ENCODE data around the gene KDM4B.

Gene KDM4B

GRCh38 chr19:5122671-5123409 lies 153.9 kb downstream of the KDM4B start:
- no peak for DNase-seq (ENCODE audit: low read depth)

GRCh38 chr19:5123646-5124045 lies 154.7 kb downstream of the KDM4B start:
- DNase-seq (ENCODE audit: low read depth), result no peak

GRCh38 chr19:5124111-5124855 lies 155.4 kb downstream of the KDM4B start:
- DNase-seq (ENCODE audit: low read depth), result no peak

GRCh38 chr19:5125376-5125775 lies 156.5 kb downstream of the KDM4B start:
- no peak for DNase-seq (ENCODE audit: low read depth)

- no peak for DNase-seq (ENCODE audit: low read depth)
Observed at GRCh38 chr19:5125797-5126497, 157.0 kb downstream of the KDM4B start.

- DNase-seq (ENCODE audit: low read depth), result no peak
Observed at GRCh38 chr19:5126498-5127223, 157.7 kb downstream of the KDM4B start.

GRCh38 chr19:5127717-5128116 lies 158.8 kb downstream of the KDM4B start:
- DNase-seq (ENCODE audit: low read depth), result no peak

- no peak for DNase-seq (ENCODE audit: low read depth)
Observed at GRCh38 chr19:5128251-5128935, 159.5 kb downstream of the KDM4B start.

GRCh38 chr19:5128936-5129389 lies 160.1 kb downstream of the KDM4B start:
- no peak for DNase-seq (ENCODE audit: low read depth)

GRCh38 chr19:5129691-5130090 lies 160.8 kb downstream of the KDM4B start:
- DNase-seq (ENCODE audit: low read depth), result no peak

GRCh38 chr19:5130371-5131030 lies 161.6 kb downstream of the KDM4B start:
- peak; percentile 17 for DNase-seq (ENCODE audit: low read depth)

- no peak for DNase-seq (ENCODE audit: low read depth)
Observed at GRCh38 chr19:5131031-5131505, 162.2 kb downstream of the KDM4B start.

GRCh38 chr19:5131506-5132205 lies 162.7 kb downstream of the KDM4B start:
- no peak for DNase-seq (ENCODE audit: low read depth)

- no peak for DNase-seq (ENCODE audit: low read depth)
Observed at GRCh38 chr19:5132206-5132560, 163.3 kb downstream of the KDM4B start.

GRCh38 chr19:5132698-5133651 lies 164.1 kb downstream of the KDM4B start:
- no peak for DNase-seq (ENCODE audit: low read depth)

GRCh38 chr19:5133986-5134595 lies 165.2 kb downstream of the KDM4B start:
- DNase-seq (ENCODE audit: low read depth), result no peak

- no peak for DNase-seq (ENCODE audit: low read depth)
Observed at GRCh38 chr19:5134691-5135090, 165.8 kb downstream of the KDM4B start.

GRCh38 chr19:5136073-5136855 lies 167.4 kb downstream of the KDM4B start:
- no peak for DNase-seq (ENCODE audit: low read depth)
